Sigmoid colon (tissue), 7 donors: ENCODE measurements around the gene MYL4. TPM values are rescaled to one million over a fixed set of nuclear protein-coding genes. Genes with fewer than 3 reads are reported as not detected.
"Not testable (repeated sequence)": the region's sequence is repeated elsewhere in the genome, so short reads cannot be mapped to it uniquely, and the experiment has no call there.

ENCODE experiments used
- DNase-seq: peaks from one replicate; pipeline ENCODE4 v3.0.0-alpha.2; 2019
- H3K27ac ChIP-seq, 4 donors: fragments of 200-600 bp; sonication (generic); one replicate each; pipeline ENCODE4 v1.5.1; 2016 to 2019; ENCODE audit warnings: mild to moderate bottlenecking in 1 of 4
- H3K27me3 ChIP-seq, 3 donors: fragments of 200-600 bp; sonication (generic); one replicate each; pipeline ENCODE4 v1.5.1; 2019; ENCODE audit warnings: mild to moderate bottlenecking in 1 of 3
- H3K36me3 ChIP-seq, 4 donors: fragments of 200-600 bp; sonication (generic); one replicate each; pipeline ENCODE4 v1.5.1; 2016 to 2019
- H3K4me1 ChIP-seq, 4 donors: fragments of 200-600 bp; sonication (generic); one replicate each; pipeline ENCODE4 v1.5.1; 2017 to 2019
- H3K4me3 ChIP-seq, 4 donors: fragments of 200-600 bp; sonication (generic); one replicate each; pipeline ENCODE4 v1.5.1; 2017 to 2019; ENCODE audit warnings: mild to moderate bottlenecking in 2 of 4, moderate library complexity in 1 of 4
- H3K9me3 ChIP-seq, 4 donors: fragments of 200-600 bp in 3 of 4; sonication (generic) in 3 of 4; one replicate each; pipeline versions ENCODE4 v1.5.1 to v1.6.1; 2013 to 2019
- CTCF ChIP-seq, 4 experiments: fragments of 450-650 bp in 3 of 4; fragments of 200-600 bp in 1 of 4; IDR thresholded peaks; one replicate each; pipeline ENCODE4 v1.5.1; 2016 to 2019; ENCODE audit warnings: antibody characterized with exemption in 4 of 4, mild to moderate bottlenecking in 3 of 4, moderate library complexity in 2 of 4
- EP300 ChIP-seq, 4 donors: sonication (generic); formaldehyde crosslinking; IDR thresholded peaks; one replicate each; pipeline ENCODE4 v1.6.1; 2017; ENCODE audit warnings: antibody characterized with exemption in 4 of 4
- POLR2A ChIP-seq, 2 donors: fragments of 450-650 bp; IDR thresholded peaks; one replicate each; pipeline ENCODE4 v1.6.1; 2016; ENCODE audit warnings: antibody characterized with exemption in 2 of 2, mild to moderate bottlenecking in 2 of 2, moderate library complexity in 2 of 2
- POLR2AphosphoS5 ChIP-seq, 4 donors: sonication (generic); formaldehyde crosslinking; IDR thresholded peaks; one replicate each; pipeline ENCODE4 v1.6.1; 2017; ENCODE audit warnings: antibody characterized with exemption in 4 of 4
- whole genome bisulfite sequencing, 2 donors: extraction: QIAGEN DNeasy Blood & Tissue Kit; methylation state at CpG; one replicate each; pipeline ENCODE4 v1.1.7; 2013; 5-methylcytosine and 5-hydroxymethylcytosine counted together
- intact Hi-C: fragments of 100-400 bp; cut with DNase I; formaldehyde crosslinking; loops from one replicate; pipeline ENCODE4 v1.15.1; 2023
- polyA plus RNA-seq, 3 donors: library from polyadenylated mRNA; stranded (reverse); fragments of 200-250 nt; gene quantifications; one replicate each; pipeline ENCODE4 v1.2.3, GENCODE V29; 2013
- total RNA-seq, 4 donors: library from RNA; depleted of rRNA; stranded (reverse); fragments of >200 nt; gene quantifications; one replicate each; pipeline ENCODE4 v1.1.0, GENCODE V29; 2016
- donor health status: healthy with polysubstance abuse.
- donor health status: Bipolar disorder and iron deficiency.
- donor health status: healthy.

The MYL4 gene
- total and polyA plus RNA-seq, 7 donors = 0.31 to 2.8 (median 1.1) TPM; not detected in 4

GRCh38 chr17:47265983-47266541, 56.9 kb downstream of the MYL4 start:
- Histone ChIP-seq H3K27me3 (no peaks in the 10 kb centered on the region), H3K4me3 (no peak overlapping the region), H3K4me1 (peaks cover 0 to 57% (median 45%) of the 10 kb centered on the region in 4 donors), H3K36me3 (no peaks in the 10 kb centered on the region), H3K27ac (peak overlapping the region in 3 of 4 donors; percentile 58 to 92 (median 60)), H3K9me3 (no peaks in the 10 kb centered on the region)
- DNase-seq = no peak
- WGBS, 2 donors = 89 to 90% methylated on average over 2 of the region's 2 CpGs
- intact Hi-C loops = no loop called here
- TF ChIP-seq POLR2AphosphoS5 (IDR thresholded peaks at IDR 0.05) = peak in 1 of 4 donors; percentile 66
- no peak for TF ChIP-seq EP300 (IDR thresholded peaks at IDR 0.05)
- no peak for TF ChIP-seq POLR2A (IDR thresholded peaks at IDR 0.05)
- no peak for TF ChIP-seq CTCF (IDR thresholded peaks at IDR 0.05)

GRCh38 chr17:47266782-47267181, 57.6 kb downstream of the MYL4 start:
- H3K36me3 ChIP-seq = no peaks in the 10 kb centered on the region
- peaks cover 0 to 57% (median 45%) of the 10 kb centered on the region in 4 donors for H3K4me1 ChIP-seq
- TF ChIP-seq EP300 (IDR thresholded peaks at IDR 0.05) = no peak
- TF ChIP-seq POLR2AphosphoS5 (IDR thresholded peaks at IDR 0.05) = no peak
- TF ChIP-seq CTCF (IDR thresholded peaks at IDR 0.05) = no peak
- TF ChIP-seq POLR2A (IDR thresholded peaks at IDR 0.05) = no peak
- no peak for DNase-seq
- no peaks in the 10 kb centered on the region for H3K9me3 ChIP-seq
- H3K27me3 ChIP-seq = no peaks in the 10 kb centered on the region
- intact Hi-C loops = no loop called here
- H3K27ac ChIP-seq = peak overlapping the region in 3 of 4 donors; percentile 58 to 92 (median 60)
- 68 to 78% methylated on average over 6 of the region's 6 CpGs for WGBS, 2 donors
- H3K4me3 ChIP-seq = no peak overlapping the region

GRCh38 chr17:47267354-47267828, 58.2 kb downstream of the MYL4 start:
- Histone ChIP-seq H3K27me3 (no peaks in the 10 kb centered on the region), H3K36me3 (no peaks in the 10 kb centered on the region), H3K27ac (peak overlapping the region in 3 of 4 donors; percentile 58 to 92 (median 60)), H3K4me3 (no peak overlapping the region), H3K9me3 (no peaks in the 10 kb centered on the region), H3K4me1 (peaks cover 0 to 54% (median 42%) of the 10 kb centered on the region in 4 donors)
- intact Hi-C loops = no loop called here
- DNase-seq = no peak
- TF ChIP-seq POLR2A (IDR thresholded peaks at IDR 0.05) (no peak), POLR2AphosphoS5 (IDR thresholded peaks at IDR 0.05) (no peak), EP300 (IDR thresholded peaks at IDR 0.05) (no peak), CTCF (IDR thresholded peaks at IDR 0.05) (no peak)
- WGBS, 2 donors = 37 to 56% methylated on average over 1 of the region's 1 CpG

- intact Hi-C loops, H3K9me3 ChIP-seq, DNase-seq, H3K4me3 ChIP-seq, H3K27me3 ChIP-seq, H3K36me3 ChIP-seq: not testable (repeated sequence)
- WGBS, 2 donors = 86 to 93% methylated on average over 3 of the region's 3 CpGs
- H3K27ac ChIP-seq = peak overlapping the region in 2 of 4 donors; percentile 58 to 92
- peaks cover 0 to 41% (median 35%) of the 10 kb centered on the region in 4 donors for H3K4me1 ChIP-seq
Measured at GRCh38 chr17:47268964-47269363, 59.8 kb downstream of the MYL4 start.

GRCh38 chr17:47269561-47270280, 60.6 kb downstream of the MYL4 start:
- H3K9me3 ChIP-seq, intact Hi-C loops, DNase-seq, H3K36me3 ChIP-seq, H3K4me3 ChIP-seq, H3K27me3 ChIP-seq: not testable (repeated sequence)
- peaks cover 0 to 47% (median 42%) of the 10 kb centered on the region in 4 donors for H3K4me1 ChIP-seq
- peak overlapping the region in 3 of 4 donors; percentile 0 to 92 (median 58) for H3K27ac ChIP-seq
